HG03175 (cell line): ENCODE data around the gene GCN1.

Source experiments
- ATAC-seq: cut with Tn5 transposase; IDR thresholded peaks from one replicate; pipeline ENCODE4 v1.9.1; 2021; ENCODE audit warnings: mild to moderate bottlenecking, moderate library complexity; ENCODE audit not compliant: unreplicated experiment

GCN1 gene

GRCh38 chr12:120099738-120100137 lies 94.8 kb downstream of the GCN1 start:
- ATAC-seq: no peak

GRCh38 chr12:120098756-120099470 lies 95.6 kb downstream of the GCN1 start:
- ATAC-seq: no peak

GRCh38 chr12:120096671-120097202 lies 97.8 kb downstream of the GCN1 start:
- no peak for ATAC-seq

GRCh38 chr12:120095736-120096135 lies 98.8 kb downstream of the GCN1 start:
- no peak for ATAC-seq

GRCh38 chr12:120095331-120095730 lies 99.2 kb downstream of the GCN1 start:
- no peak for ATAC-seq

GRCh38 chr12:120094485-120094884 lies 100.0 kb downstream of the GCN1 start:
- ATAC-seq: no peak

GRCh38 chr12:120093592-120094355 lies 100.7 kb downstream of the GCN1 start:
- no peak for ATAC-seq

- no peak for ATAC-seq
These were observed 101.3 kb downstream of the GCN1 start for GRCh38 chr12:120093336-120093591.

- ATAC-seq: no peak
These were observed 101.8 kb downstream of the GCN1 start for GRCh38 chr12:120092551-120093335.

- no peak for ATAC-seq
These were observed 103.0 kb downstream of the GCN1 start for GRCh38 chr12:120091371-120092090.

- no peak for ATAC-seq
These were observed 103.8 kb downstream of the GCN1 start for GRCh38 chr12:120090626-120091295.

GRCh38 chr12:120090206-120090605 lies 104.3 kb downstream of the GCN1 start:
- ATAC-seq: no peak

- no peak for ATAC-seq
These were observed 104.7 kb downstream of the GCN1 start for GRCh38 chr12:120089796-120090195.

- ATAC-seq: no peak
These were observed 105.4 kb downstream of the GCN1 start for GRCh38 chr12:120089105-120089504.

- ATAC-seq: peak; percentile 98
These were observed 107.5 kb downstream of the GCN1 start for GRCh38 chr12:120086801-120087621.

GRCh38 chr12:120085920-120086645 lies 108.4 kb downstream of the GCN1 start:
- ATAC-seq: no peak

- ATAC-seq: no peak
These were observed 112.9 kb downstream of the GCN1 start for GRCh38 chr12:120081641-120082040.

GRCh38 chr12:120079411-120080400 lies 114.8 kb downstream of the GCN1 start:
- no peak for ATAC-seq
